Fibroblast of lung (primary cell): ENCODE results near the gene SPEM1. TPM values are rescaled to one million over a fixed set of nuclear protein-coding genes. Genes with fewer than 3 reads are reported as not detected.
"Not testable (repeated sequence)": the region's sequence is repeated elsewhere in the genome, so short reads cannot be mapped to it uniquely, and the experiment has no call there.

Experiments used
- DNase-seq, 2 donors: peaks; one replicate each; pipeline versions ENCODE4 v3.0.0 to v3.0.0-alpha.2; 2010; ENCODE audit warnings: low read depth in 2 of 2
- H2AFZ ChIP-seq: 2 replicates; pipeline ENCODE4 v1.5.1; 2012; ENCODE audit warnings: low read length, control low read depth, inconsistent platforms
- H3K27ac ChIP-seq: 2 replicates; pipeline ENCODE4 v1.5.1; 2011; ENCODE audit warnings: low read length, control low read depth; ENCODE audit not compliant: insufficient read depth
- H3K27me3 ChIP-seq: 2 replicates; pipeline ENCODE4 v1.5.1; 2011; ENCODE audit warnings: mild to moderate bottlenecking, low read length; ENCODE audit not compliant: control insufficient read depth, insufficient read depth
- H3K36me3 ChIP-seq: 2 replicates; pipeline ENCODE4 v1.5.1; 2011; ENCODE audit warnings: low read length; ENCODE audit not compliant: control insufficient read depth, insufficient read depth
- H3K4me1 ChIP-seq: 2 replicates; pipeline ENCODE4 v1.5.1; 2011; ENCODE audit warnings: low read length; ENCODE audit not compliant: control insufficient read depth, insufficient read depth; ENCODE audit errors: extremely low read depth
- H3K4me2 ChIP-seq: 2 replicates; pipeline ENCODE4 v1.5.1; 2011; ENCODE audit warnings: low read length, control low read depth; ENCODE audit not compliant: insufficient read depth; ENCODE audit errors: extremely low read depth
- H3K4me3 ChIP-seq, 4 experiments: fragments of 200-600 bp in 1 of 4; sonication (generic) in 1 of 4; replicated peaks in 1 of 4; 2 replicates each; pipeline ENCODE4 v1.5.1; 2011 to 2016; ENCODE audit warnings: low read length in 4 of 4, low read depth in 3 of 4, mild to moderate bottlenecking in 3 of 4, control low read depth in 2 of 4, inconsistent platforms in 1 of 4, mixed read lengths in 1 of 4; ENCODE audit not compliant: insufficient read depth in 1 of 4; ENCODE audit errors: control extremely low read depth in 1 of 4
- H3K79me2 ChIP-seq: 2 replicates; pipeline ENCODE4 v1.5.1; 2012; ENCODE audit warnings: mild to moderate bottlenecking, low read length, inconsistent platforms; ENCODE audit not compliant: control insufficient read depth, insufficient read depth
- H3K9ac ChIP-seq: 2 replicates; pipeline ENCODE4 v1.5.1; 2011; ENCODE audit warnings: mild to moderate bottlenecking, low read length, control low read depth; ENCODE audit not compliant: insufficient read depth
- H3K9me3 ChIP-seq: 2 replicates; pipeline ENCODE4 v1.5.1; 2012; ENCODE audit warnings: low read depth, low read length; ENCODE audit not compliant: control insufficient read depth, insufficient read depth
- H4K20me1 ChIP-seq: 2 replicates; pipeline ENCODE4 v1.5.1; 2011; ENCODE audit warnings: low read length; ENCODE audit not compliant: control insufficient read depth, insufficient read depth; ENCODE audit errors: extremely low read depth
- CTCF ChIP-seq, 2 donors: IDR thresholded peaks in 1 of 2; conservative IDR thresholded peaks in 1 of 2; 1 replicate in 1 of 2; 2 replicates in 1 of 2; pipeline ENCODE4 v1.5.1; 2011 to 2012; ENCODE audit warnings: low read length in 2 of 2, control low read depth in 1 of 2, inconsistent platforms in 1 of 2, low read depth in 1 of 2, mild to moderate bottlenecking in 1 of 2
- EZH2 ChIP-seq: IDR thresholded peaks from 2 replicates; pipeline ENCODE4 v1.5.1; 2012; ENCODE audit warnings: low read length, control low read depth, mild to moderate bottlenecking; ENCODE audit errors: missing control alignments
- polyA plus RNA-seq, 2 donors: library from polyadenylated mRNA; depleted of rRNA in 1 of 2; stranded (reverse) in 1 of 2; unstranded in 1 of 2; fragments of >200 nt; gene quantifications; 2 replicates each; pipeline ENCODE4 v1.2.1, GENCODE V29; 2011 to 2012; ENCODE audit warnings: missing spikeins in 1 of 2
- total RNA-seq: library from RNA; depleted of rRNA; stranded (reverse); fragments of >200 nt; gene quantifications from 2 replicates; pipeline ENCODE4 v1.2.1, GENCODE V29; 2014

SPEM1 gene
- total and polyA plus RNA-seq, 2 donors (not counting 1 experiment from before 2014, with no cell fraction given) = not detected

- H3K9ac ChIP-seq = no peak overlapping the region
- no peak overlapping the region for H3K4me3 ChIP-seq
- peaks cover 54% of the 10 kb centered on the region for H3K79me2 ChIP-seq
- no peak for TF ChIP-seq CTCF (conservative IDR thresholded peaks at IDR 0.05 in 1 of 2, IDR thresholded peaks at IDR 0.05 in 1 of 2; ENCODE audit: low read depth in 1 of 2, low read length in 2 of 2)
- TF ChIP-seq EZH2 = no peak
- H3K36me3 ChIP-seq = peaks cover 6% of the 10 kb centered on the region
- DNase-seq = no peak
- H3K9me3 ChIP-seq = no peaks in the 10 kb centered on the region
- peaks cover 14% of the 10 kb centered on the region for H3K4me1 ChIP-seq
- H4K20me1 ChIP-seq = no peaks in the 10 kb centered on the region
- no peak overlapping the region for H3K27ac ChIP-seq
- no peak overlapping the region for H2AFZ ChIP-seq
- H3K4me2 ChIP-seq = no peak overlapping the region
- no peaks in the 10 kb centered on the region for H3K27me3 ChIP-seq
Measured at GRCh38 chr17:7468804-7469389, 48.8 kb downstream of the SPEM1 start.

- DNase-seq, H4K20me1 ChIP-seq, H3K9ac ChIP-seq, H3K36me3 ChIP-seq, H2AFZ ChIP-seq, H3K4me2 ChIP-seq, H3K4me3 ChIP-seq, H3K9me3 ChIP-seq, H3K27ac ChIP-seq, H3K27me3 ChIP-seq: not testable (repeated sequence)
- Histone ChIP-seq H3K4me1 (peaks cover 14% of the 10 kb centered on the region), H3K79me2 (peaks cover 63% of the 10 kb centered on the region)
Measured at GRCh38 chr17:7469843-7470242, 49.7 kb downstream of the SPEM1 start.

GRCh38 chr17:7470457-7470973 lies 50.4 kb downstream of the SPEM1 start:
- not testable (repeated sequence) for H3K27ac ChIP-seq, H3K36me3 ChIP-seq, H3K27me3 ChIP-seq, H4K20me1 ChIP-seq, H3K9me3 ChIP-seq, H2AFZ ChIP-seq, H3K4me2 ChIP-seq, H3K9ac ChIP-seq, DNase-seq, H3K4me3 ChIP-seq
- peaks cover 14% of the 10 kb centered on the region for H3K4me1 ChIP-seq
- peaks cover 70% of the 10 kb centered on the region for H3K79me2 ChIP-seq

Other genes with a start within 250 kb of the SPEM1 start
Only the 30 nearest of the 39 such genes appear.
- 173 and 224 TPM in 2 replicates for gene GABARAP, start 177.9 kb upstream of the SPEM1 start, total RNA-seq
- 978 and 1,154 TPM in 2 replicates for gene GABARAP, start 177.9 kb upstream of the SPEM1 start, polyA plus RNA-seq
- gene CTDNEP1, start 168.6 kb upstream of the SPEM1 start, total RNA-seq = 23.1 and 40.5 TPM in 2 replicates
- gene CTDNEP1, start 168.6 kb upstream of the SPEM1 start, polyA plus RNA-seq = 134 and 149 TPM in 2 replicates
- 31.3 and 33.2 TPM in 2 replicates for gene ELP5, start 168.1 kb upstream of the SPEM1 start, total RNA-seq
- gene ELP5, start 168.1 kb upstream of the SPEM1 start, polyA plus RNA-seq = 22.6 and 52.2 TPM in 2 replicates
- gene CLDN7, start 157.8 kb upstream of the SPEM1 start, total RNA-seq = 2.6 and 17.2 TPM in 2 replicates
- 1.0 and 2.3 TPM in 2 replicates for gene CLDN7, start 157.8 kb upstream of the SPEM1 start, polyA plus RNA-seq
- under 0.01 TPM in 2 replicates for gene SLC2A4, start 138.6 kb upstream of the SPEM1 start, total RNA-seq
- 0.09 and 0.19 TPM in 2 replicates for gene SLC2A4, start 138.6 kb upstream of the SPEM1 start, polyA plus RNA-seq
- under 0.01 TPM in 1 of 2 replicates, not detected in the other for gene YBX2, start 125.7 kb upstream of the SPEM1 start, total RNA-seq
- gene YBX2, start 125.7 kb upstream of the SPEM1 start, polyA plus RNA-seq = not detected in 2 replicates
- gene EIF5A, start 112.7 kb upstream of the SPEM1 start, total RNA-seq = 275 and 347 TPM in 2 replicates
- 752 and 1,278 TPM in 2 replicates for gene EIF5A, start 112.7 kb upstream of the SPEM1 start, polyA plus RNA-seq
- 30.6 and 38.5 TPM in 2 replicates for gene GPS2, start 105.0 kb upstream of the SPEM1 start, total RNA-seq
- gene GPS2, start 105.0 kb upstream of the SPEM1 start, polyA plus RNA-seq = 55.3 and 65.6 TPM in 2 replicates
- 18.2 and 20.1 TPM in 2 replicates for gene NEURL4, start 91.0 kb upstream of the SPEM1 start, total RNA-seq
- 6.0 and 8.3 TPM in 2 replicates for gene NEURL4, start 91.0 kb upstream of the SPEM1 start, polyA plus RNA-seq
- 2.1 and 3.9 TPM in 2 replicates for gene ACAP1, start 83.8 kb upstream of the SPEM1 start, total RNA-seq
- gene ACAP1, start 83.8 kb upstream of the SPEM1 start, polyA plus RNA-seq = 0.06 and 0.40 TPM in 2 replicates
- gene KCTD11, start 68.2 kb upstream of the SPEM1 start, total RNA-seq = 8.8 and 9.0 TPM in 2 replicates
- 8.4 and 11.9 TPM in 2 replicates for gene KCTD11, start 68.2 kb upstream of the SPEM1 start, polyA plus RNA-seq
- not detected in 2 replicates for gene TMEM95, start 65.2 kb upstream of the SPEM1 start, total RNA-seq
- not detected in 2 replicates for gene TMEM95, start 65.2 kb upstream of the SPEM1 start, polyA plus RNA-seq
- 0.66 and 1.0 TPM in 2 replicates for gene TNK1, start 39.2 kb upstream of the SPEM1 start, total RNA-seq
- gene TNK1, start 39.2 kb upstream of the SPEM1 start, polyA plus RNA-seq = 0.15 and 0.20 TPM in 2 replicates
- 18.7 and 25.4 TPM in 2 replicates for gene PLSCR3, start 25.8 kb upstream of the SPEM1 start, total RNA-seq
- gene PLSCR3, start 25.8 kb upstream of the SPEM1 start, polyA plus RNA-seq = 39.1 and 42.1 TPM in 2 replicates
- gene TMEM256, start 16.2 kb upstream of the SPEM1 start, total RNA-seq = 206 and 212 TPM in 2 replicates
- gene TMEM256, start 16.2 kb upstream of the SPEM1 start, polyA plus RNA-seq = 59.1 and 78.7 TPM in 2 replicates
- 5.1 and 12.1 TPM in 2 replicates for gene NLGN2, start 12.5 kb upstream of the SPEM1 start, total RNA-seq
- 7.3 and 10.0 TPM in 2 replicates for gene NLGN2, start 12.5 kb upstream of the SPEM1 start, polyA plus RNA-seq
- gene SPEM2, start 5.3 kb downstream of the SPEM1 start, total RNA-seq = not detected in 2 replicates
- not detected in 2 replicates for gene SPEM2, start 5.3 kb downstream of the SPEM1 start, polyA plus RNA-seq
- not detected in 2 replicates for gene SPEM3, start 8.5 kb downstream of the SPEM1 start, total RNA-seq
- not detected in 2 replicates for gene SPEM3, start 8.5 kb downstream of the SPEM1 start, polyA plus RNA-seq
- 1.5 and 1.8 TPM in 2 replicates for gene TMEM102, start 15.1 kb downstream of the SPEM1 start, total RNA-seq
- 0.52 and 0.58 TPM in 2 replicates for gene TMEM102, start 15.1 kb downstream of the SPEM1 start, polyA plus RNA-seq
- gene FGF11, start 19.2 kb downstream of the SPEM1 start, total RNA-seq = 0.33 and 1.3 TPM in 2 replicates
- 0.43 and 0.87 TPM in 2 replicates for gene FGF11, start 19.2 kb downstream of the SPEM1 start, polyA plus RNA-seq
- 5.6 and 12.2 TPM in 2 replicates for gene CHRNB1, start 24.7 kb downstream of the SPEM1 start, total RNA-seq
- gene CHRNB1, start 24.7 kb downstream of the SPEM1 start, polyA plus RNA-seq = 6.3 and 9.2 TPM in 2 replicates
- 16.4 and 29.9 TPM in 2 replicates for gene ZBTB4, start 59.3 kb downstream of the SPEM1 start, total RNA-seq
- gene ZBTB4, start 59.3 kb downstream of the SPEM1 start, polyA plus RNA-seq = 21.3 and 22.3 TPM in 2 replicates
- not detected in 2 replicates for gene SLC35G6, start 61.1 kb downstream of the SPEM1 start, total RNA-seq
- not detected in 2 replicates for gene SLC35G6, start 61.1 kb downstream of the SPEM1 start, polyA plus RNA-seq
- gene POLR2A, start 64.0 kb downstream of the SPEM1 start, total RNA-seq = 60.1 and 75.8 TPM in 2 replicates
- gene POLR2A, start 64.0 kb downstream of the SPEM1 start, polyA plus RNA-seq = 6.8 and 7.1 TPM in 2 replicates
- 5.1 and 9.6 TPM in 2 replicates for gene TNFSF12, start 128.7 kb downstream of the SPEM1 start, total RNA-seq
- gene TNFSF12, start 128.7 kb downstream of the SPEM1 start, polyA plus RNA-seq = 34.4 and 35.9 TPM in 2 replicates
- gene TNFSF13, start 138.4 kb downstream of the SPEM1 start, total RNA-seq = 1.5 and 2.0 TPM in 2 replicates
- gene TNFSF13, start 138.4 kb downstream of the SPEM1 start, polyA plus RNA-seq = 2.5 and 2.8 TPM in 2 replicates
- 65.5 and 66.2 TPM in 2 replicates for gene SENP3, start 141.6 kb downstream of the SPEM1 start, total RNA-seq
- gene SENP3, start 141.6 kb downstream of the SPEM1 start, polyA plus RNA-seq = 67.6 and 118 TPM in 2 replicates
- 16.2 and 29.4 TPM in 2 replicates for gene CD68, start 159.3 kb downstream of the SPEM1 start, total RNA-seq
- 90.4 and 250 TPM in 2 replicates for gene CD68, start 159.3 kb downstream of the SPEM1 start, polyA plus RNA-seq
- 29.5 and 51.9 TPM in 2 replicates for gene MPDU1, start 163.5 kb downstream of the SPEM1 start, total RNA-seq
- gene MPDU1, start 163.5 kb downstream of the SPEM1 start, polyA plus RNA-seq = 107 and 172 TPM in 2 replicates
- under 0.01 and 0.50 TPM in 2 replicates for gene SOX15, start 169.8 kb downstream of the SPEM1 start, total RNA-seq
- gene SOX15, start 169.8 kb downstream of the SPEM1 start, polyA plus RNA-seq = 0.36 and 0.78 TPM in 2 replicates